ENCODE results near the gene PRM3.

The PRM3 gene

DNA sequence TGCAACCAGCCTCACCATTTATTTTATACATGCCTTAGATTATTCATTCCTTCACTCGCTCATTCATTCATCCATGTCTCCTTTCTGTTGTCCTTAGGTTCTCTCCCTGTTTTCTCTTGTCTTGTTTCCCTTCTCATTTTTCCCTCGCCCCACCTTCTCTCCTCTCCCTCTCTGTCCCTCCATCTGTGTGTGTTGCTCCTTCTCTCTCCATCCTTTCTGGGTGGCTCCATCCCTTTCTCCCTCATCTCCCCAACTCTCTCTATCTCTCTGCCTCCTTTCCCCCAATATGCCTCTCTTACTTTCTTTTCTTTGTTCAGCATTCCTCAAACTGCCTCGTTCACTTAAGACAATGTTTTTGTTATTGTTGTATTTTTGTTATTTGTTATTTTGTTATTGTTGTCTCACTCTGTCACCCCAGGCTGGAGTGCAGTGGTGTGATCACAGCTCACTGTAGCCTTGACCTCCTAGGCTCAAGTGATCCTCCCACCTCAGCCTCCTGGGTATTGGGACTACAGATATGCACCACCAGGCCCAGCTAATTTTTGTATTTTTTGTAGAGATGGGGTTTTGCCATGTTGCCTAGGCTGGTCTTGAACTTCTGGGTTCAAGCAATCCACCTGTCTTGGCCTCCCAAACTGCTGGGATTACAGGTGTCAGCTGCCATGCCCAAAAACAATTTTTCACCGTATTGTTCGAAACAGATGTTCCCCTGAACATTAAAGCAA is 31.8 kb downstream of the PRM3 start:
- no peaks in the 10 kb centered on the region for H3K9me3 ChIP-seq (replicated peaks; ENCODE audit: low read length)

DNA sequence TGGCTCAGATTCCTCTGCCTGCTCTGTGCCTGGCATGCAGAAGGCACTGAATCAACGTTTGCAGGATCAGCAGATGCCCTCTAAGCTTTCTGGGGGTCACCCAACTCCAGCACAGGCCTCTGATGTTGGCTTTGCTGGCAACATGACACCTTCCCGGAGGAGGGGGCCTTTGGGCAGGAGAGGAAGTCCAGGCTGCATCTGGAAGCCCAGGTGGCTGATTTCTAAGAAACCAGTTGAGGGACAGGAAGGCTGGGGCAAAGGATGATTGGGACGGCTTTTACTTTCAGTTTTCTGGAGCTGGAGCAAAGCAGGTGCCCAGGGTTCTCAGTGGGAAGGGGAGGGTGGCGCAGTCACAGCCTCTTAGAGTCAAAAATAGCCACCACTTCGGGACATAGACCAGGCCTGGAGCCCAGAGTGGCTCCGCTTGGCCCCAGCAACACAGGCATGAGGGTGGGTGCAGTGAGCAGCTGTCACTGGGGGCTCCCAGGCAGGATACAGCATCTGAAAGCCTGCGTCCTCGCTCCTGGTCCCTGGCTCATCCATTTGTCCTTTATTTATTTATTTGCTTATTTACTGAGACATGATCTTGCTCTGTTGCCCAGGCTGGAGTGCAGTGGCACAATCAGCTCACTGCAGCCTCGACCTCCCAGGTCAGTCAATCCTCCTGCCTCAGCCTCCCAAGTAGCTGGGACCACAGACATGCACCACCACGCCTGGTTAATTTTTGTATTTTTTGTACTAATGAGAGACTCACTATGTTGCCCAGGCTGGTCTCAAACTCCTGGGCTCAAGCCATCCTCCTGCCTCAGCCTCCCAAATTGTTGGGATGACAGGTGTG is 32.6 kb downstream of the PRM3 start:
- Histone ChIP-seq H3K9ac (ENCODE audit: low read depth, low read length) (no peak overlapping the region), H3K4me3 (ENCODE audit: low read length) (no peak overlapping the region), H3K4me2 (ENCODE audit: low read length) (peak overlapping the region; percentile 13), H3K36me3 (ENCODE audit: insufficient read depth, low read length) (no peaks in the 10 kb centered on the region), H3K4me1 (ENCODE audit: control insufficient read depth, insufficient read depth, low read length) (no peaks in the 10 kb centered on the region), H3K27me3 (ENCODE audit: control insufficient read depth, insufficient read depth, low read length) (peaks cover 22% of the 10 kb centered on the region), H3K9me3 (replicated peaks; ENCODE audit: low read length) (no peaks in the 10 kb centered on the region)

More for the DNA sequence above, 31.8 kb downstream of the PRM3 start:
- peaks cover 22% of the 10 kb centered on the region for H3K27me3 ChIP-seq (ENCODE audit: control insufficient read depth, insufficient read depth, low read length)
- H3K4me1 ChIP-seq (ENCODE audit: control insufficient read depth, insufficient read depth, low read length): no peaks in the 10 kb centered on the region
- no peak overlapping the region for H3K4me2 ChIP-seq (ENCODE audit: low read length)
- H3K36me3 ChIP-seq (ENCODE audit: insufficient read depth, low read length): no peaks in the 10 kb centered on the region
- no peak overlapping the region for H3K4me3 ChIP-seq (ENCODE audit: low read length)
- no peak overlapping the region for H3K9ac ChIP-seq (ENCODE audit: low read depth, low read length)

DNA sequence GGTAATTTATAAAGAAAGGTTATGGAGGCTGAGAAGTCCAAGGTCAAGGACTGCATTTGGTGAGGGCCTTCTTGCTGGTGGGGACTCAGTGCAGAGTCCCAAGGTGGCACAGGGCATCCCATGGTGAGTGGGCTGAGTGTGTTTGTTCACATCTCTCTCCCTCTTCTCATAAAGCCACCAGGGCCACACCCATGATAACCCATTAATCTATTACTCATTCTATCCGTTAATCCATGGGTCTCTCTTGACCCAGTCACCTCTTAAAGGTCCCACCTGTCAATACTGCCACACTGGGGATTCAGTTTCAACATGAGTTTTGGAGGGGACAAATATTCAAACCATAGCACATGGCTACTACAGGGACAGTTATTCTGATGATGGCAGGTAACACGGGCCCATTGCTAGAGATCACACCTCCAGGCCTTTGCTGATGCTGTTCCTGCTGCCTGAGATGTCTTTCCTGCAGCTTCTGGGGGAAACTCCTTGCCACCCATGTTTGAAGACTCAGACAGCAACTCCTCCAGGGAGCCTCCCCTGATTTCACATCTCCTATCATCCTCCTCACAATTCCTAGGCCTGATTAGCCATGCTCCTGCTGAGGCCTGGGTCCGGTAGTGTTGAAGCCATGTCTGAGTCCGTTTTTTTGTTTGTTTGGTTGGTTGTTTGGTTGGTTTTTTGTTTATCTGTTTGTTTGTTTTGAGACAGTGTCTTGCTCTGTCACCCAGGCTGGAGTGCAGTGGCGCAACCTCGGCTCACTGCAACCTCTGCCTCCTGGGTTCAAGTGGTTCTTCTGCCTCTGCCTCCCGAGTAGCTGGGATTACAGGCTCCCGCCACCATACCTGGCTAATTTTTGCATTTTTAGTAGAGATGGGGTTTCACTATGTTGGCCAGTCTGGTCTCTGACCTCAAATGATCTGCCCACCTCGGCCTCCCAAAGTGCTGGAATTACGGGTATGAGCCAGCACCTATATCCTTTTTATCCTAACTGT is 33.5 kb downstream of the PRM3 start:
- no peaks in the 10 kb centered on the region for H3K9me3 ChIP-seq (replicated peaks; ENCODE audit: low read length)
- no peak overlapping the region for H3K9ac ChIP-seq (ENCODE audit: low read depth, low read length)
- peaks cover 19% of the 10 kb centered on the region for H3K27me3 ChIP-seq (ENCODE audit: control insufficient read depth, insufficient read depth, low read length)
- H3K4me2 ChIP-seq (ENCODE audit: low read length): no peak overlapping the region
- no peak overlapping the region for H3K4me3 ChIP-seq (ENCODE audit: low read length)
- no peaks in the 10 kb centered on the region for H3K36me3 ChIP-seq (ENCODE audit: insufficient read depth, low read length)
- H3K4me1 ChIP-seq (ENCODE audit: control insufficient read depth, insufficient read depth, low read length): no peaks in the 10 kb centered on the region

DNA sequence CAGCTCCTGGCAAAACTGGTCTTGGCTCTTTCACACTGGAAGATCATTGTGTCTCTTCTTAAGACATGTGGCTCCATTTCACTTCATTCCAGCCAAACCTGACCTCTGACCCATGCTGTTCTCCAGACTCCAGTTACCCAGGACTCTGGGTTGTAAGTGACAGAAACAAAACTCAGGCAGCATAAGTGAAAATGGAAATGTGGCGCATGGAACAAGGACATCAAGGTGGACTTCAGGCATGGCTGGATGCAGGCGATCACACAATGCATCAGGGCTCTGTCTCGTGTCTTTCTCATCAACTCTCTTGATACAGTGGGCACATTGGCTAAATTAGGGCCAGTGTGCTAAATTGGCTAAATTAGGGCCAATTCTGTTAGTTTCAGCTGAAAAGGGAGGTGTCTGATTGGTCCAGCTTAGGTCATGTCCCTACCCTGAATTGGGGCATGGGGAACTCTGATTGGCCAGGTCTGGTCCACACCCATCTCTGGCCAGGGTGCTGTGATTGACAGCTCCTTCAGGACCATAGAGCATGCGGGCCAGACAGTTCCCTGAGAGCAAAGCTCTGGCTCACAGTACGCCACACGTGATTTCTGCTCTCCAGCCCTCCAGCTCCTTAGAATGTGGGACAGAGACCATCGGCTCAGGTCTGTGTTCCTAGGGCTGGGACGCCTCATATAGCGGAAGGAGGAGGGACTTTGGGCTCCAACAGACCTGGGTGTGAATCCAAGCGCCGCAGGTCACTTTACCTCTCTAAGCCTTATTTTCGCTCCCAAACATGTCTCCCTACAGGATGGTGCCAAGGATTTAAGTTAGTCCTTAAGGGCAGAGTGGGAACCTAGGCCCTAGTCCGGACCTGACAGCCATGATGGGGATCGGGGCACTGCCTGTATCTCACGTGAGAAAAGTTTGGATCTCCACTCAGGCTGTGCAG is 34.9 kb downstream of the PRM3 start:
- Histone ChIP-seq H3K4me2 (ENCODE audit: low read length) (no peak overlapping the region), H3K27me3 (ENCODE audit: control insufficient read depth, insufficient read depth, low read length) (peaks cover 16% of the 10 kb centered on the region), H3K36me3 (ENCODE audit: insufficient read depth, low read length) (no peaks in the 10 kb centered on the region), H3K4me1 (ENCODE audit: control insufficient read depth, insufficient read depth, low read length) (peaks cover 6% of the 10 kb centered on the region), H3K4me3 (ENCODE audit: low read length) (no peak overlapping the region), H3K9ac (ENCODE audit: low read depth, low read length) (no peak overlapping the region), H3K9me3 (replicated peaks; ENCODE audit: low read length) (no peaks in the 10 kb centered on the region)

DNA sequence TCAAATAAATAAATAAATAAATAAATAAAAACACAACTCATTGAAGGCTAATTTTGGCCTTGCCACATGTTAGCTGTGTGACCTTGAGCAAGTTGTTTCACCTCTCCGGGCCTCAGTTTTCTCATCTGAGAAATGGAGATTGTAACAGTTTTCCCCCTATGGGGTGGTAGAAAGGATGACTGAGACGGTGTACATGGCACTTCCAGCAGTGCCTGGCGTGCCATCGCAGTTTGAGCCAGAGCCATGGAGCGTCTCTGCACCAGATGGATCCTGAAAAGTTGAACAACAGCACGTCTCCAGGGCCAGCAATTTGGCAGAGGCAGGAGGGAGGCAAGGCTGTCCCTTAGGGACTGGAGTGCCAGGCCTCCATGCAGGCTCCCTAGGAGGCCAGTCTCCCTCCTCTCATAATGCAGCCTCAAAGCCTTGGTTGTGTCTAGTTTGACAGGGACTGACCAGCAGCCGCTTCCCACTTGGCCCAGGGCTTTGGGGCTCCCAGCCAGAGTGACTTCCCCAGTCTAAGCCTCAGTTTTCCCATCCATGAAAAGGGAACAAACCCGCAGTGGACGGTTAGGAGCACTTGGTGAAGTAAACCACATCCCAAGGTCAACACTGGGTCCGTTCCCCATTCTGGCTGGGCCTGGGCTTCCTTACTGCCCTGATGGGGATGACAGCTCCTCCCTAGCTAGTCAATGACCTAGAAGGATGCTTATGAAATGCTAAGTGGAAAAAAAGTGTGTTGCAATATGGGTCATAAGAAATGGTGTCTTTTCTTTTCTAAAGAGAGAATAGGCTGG is 36.8 kb downstream of the PRM3 start:
- Histone ChIP-seq H3K9me3 (replicated peaks; ENCODE audit: low read length) (no peaks in the 10 kb centered on the region), H3K9ac (ENCODE audit: low read depth, low read length) (no peak overlapping the region), H3K4me3 (ENCODE audit: low read length) (no peak overlapping the region), H3K36me3 (ENCODE audit: insufficient read depth, low read length) (no peaks in the 10 kb centered on the region), H3K4me1 (ENCODE audit: control insufficient read depth, insufficient read depth, low read length) (peaks cover 6% of the 10 kb centered on the region), H3K4me2 (ENCODE audit: low read length) (no peak overlapping the region), H3K27me3 (ENCODE audit: control insufficient read depth, insufficient read depth, low read length) (peaks cover 2% of the 10 kb centered on the region)

DNA sequence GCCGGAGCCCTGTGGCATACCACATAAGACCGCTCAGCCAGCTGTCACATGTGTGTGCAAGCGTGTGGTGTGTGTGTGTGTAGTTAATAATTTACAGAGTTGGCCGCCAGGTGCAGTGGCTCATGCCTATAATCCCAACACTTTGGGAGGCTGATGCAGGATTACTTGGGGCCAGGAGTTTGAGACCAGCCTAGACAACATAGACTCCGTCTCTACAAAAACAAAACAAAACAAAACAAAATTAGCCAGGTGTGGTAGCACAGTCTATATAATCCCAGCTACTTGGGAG is 37.8 kb downstream of the PRM3 start:
- H3K27me3 ChIP-seq (ENCODE audit: control insufficient read depth, insufficient read depth, low read length): no peaks in the 10 kb centered on the region
- no peak overlapping the region for H3K9ac ChIP-seq (ENCODE audit: low read depth, low read length)
- no peaks in the 10 kb centered on the region for H3K36me3 ChIP-seq (ENCODE audit: insufficient read depth, low read length)
- no peak overlapping the region for H3K4me3 ChIP-seq (ENCODE audit: low read length)
- H3K4me1 ChIP-seq (ENCODE audit: control insufficient read depth, insufficient read depth, low read length): peaks cover 6% of the 10 kb centered on the region
- H3K9me3 ChIP-seq (replicated peaks; ENCODE audit: low read length): no peaks in the 10 kb centered on the region
- no peak overlapping the region for H3K4me2 ChIP-seq (ENCODE audit: low read length)

DNA sequence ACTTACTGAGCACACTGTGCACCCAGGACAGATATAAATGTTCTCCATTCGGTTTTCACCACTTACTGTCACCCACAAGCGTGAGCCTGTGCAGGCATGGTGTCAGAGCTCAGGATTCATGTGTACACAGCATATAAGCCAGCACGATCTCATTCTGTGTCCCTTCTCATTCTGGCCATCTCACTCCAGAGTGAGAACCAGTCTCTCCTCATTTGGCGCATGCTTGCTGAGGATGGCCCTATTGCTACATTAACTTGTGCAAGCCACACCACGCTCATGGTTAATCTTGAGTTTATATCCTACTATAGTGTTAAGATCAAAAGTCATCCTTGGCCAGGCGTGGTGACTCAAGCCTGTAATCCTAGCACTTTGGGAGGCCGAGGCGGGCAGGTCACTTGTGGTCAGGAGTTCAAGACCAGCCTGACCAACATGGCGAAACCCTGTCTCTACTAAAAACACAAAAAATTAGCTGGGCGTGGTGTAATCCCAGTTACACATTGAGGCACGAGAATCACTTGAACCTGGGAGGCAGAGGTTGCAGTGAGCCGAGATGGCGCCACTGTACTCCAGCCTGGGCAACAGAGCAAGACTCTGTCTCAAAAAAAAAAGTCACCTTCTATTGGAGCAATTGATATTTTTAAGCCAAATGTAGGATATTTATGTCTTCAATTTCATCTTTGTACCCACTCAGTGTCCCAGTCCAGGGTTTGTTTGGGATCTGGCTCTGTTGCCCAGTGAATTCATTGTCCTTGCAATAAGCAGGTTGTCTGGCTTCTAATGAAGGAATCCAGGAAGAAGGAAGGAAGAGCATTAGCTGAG is 38.3 kb downstream of the PRM3 start:
- Histone ChIP-seq H3K36me3 (ENCODE audit: insufficient read depth, low read length) (no peaks in the 10 kb centered on the region), H3K27me3 (ENCODE audit: control insufficient read depth, insufficient read depth, low read length) (no peaks in the 10 kb centered on the region), H3K4me3 (ENCODE audit: low read length) (no peak overlapping the region), H3K9ac (ENCODE audit: low read depth, low read length) (no peak overlapping the region), H3K4me2 (ENCODE audit: low read length) (no peak overlapping the region), H3K9me3 (replicated peaks; ENCODE audit: low read length) (no peaks in the 10 kb centered on the region), H3K4me1 (ENCODE audit: control insufficient read depth, insufficient read depth, low read length) (peaks cover 6% of the 10 kb centered on the region)

DNA sequence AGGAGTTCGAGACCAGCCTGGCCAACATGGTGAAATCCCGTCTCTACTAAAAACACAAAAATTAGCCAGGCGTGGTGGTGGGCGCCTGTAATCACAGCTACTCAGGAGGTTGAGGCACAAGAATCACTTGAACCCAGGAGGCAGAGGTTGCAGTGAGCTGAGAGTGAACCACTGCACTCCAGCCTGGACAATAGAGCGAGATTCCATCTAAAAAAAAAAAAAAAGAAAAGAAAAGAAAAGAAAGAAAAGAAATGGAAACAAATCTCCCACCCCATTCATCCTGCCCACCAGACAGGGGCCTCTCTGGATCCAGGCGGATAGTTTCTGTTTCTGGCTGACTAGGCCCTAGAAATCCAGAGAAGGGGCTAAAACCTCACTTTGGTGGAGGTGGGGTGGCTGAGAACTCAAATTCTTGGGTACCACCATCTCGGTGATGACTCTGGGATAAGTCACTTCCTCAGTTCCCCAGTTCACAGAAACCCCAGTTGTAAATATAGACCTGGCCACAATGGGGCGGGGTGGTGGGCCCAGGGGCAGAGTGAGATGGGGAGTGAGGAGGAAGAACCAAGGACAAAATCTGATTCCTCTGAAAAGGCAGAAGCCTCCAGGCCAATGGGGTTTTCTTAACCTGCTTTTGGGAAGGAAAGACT is 39.6 kb downstream of the PRM3 start:
- Histone ChIP-seq H3K4me3 (ENCODE audit: low read length) (no peak overlapping the region), H3K4me1 (ENCODE audit: control insufficient read depth, insufficient read depth, low read length) (peaks cover 6% of the 10 kb centered on the region), H3K9me3 (replicated peaks; ENCODE audit: low read length) (no peaks in the 10 kb centered on the region), H3K9ac (ENCODE audit: low read depth, low read length) (no peak overlapping the region), H3K27me3 (ENCODE audit: control insufficient read depth, insufficient read depth, low read length) (no peaks in the 10 kb centered on the region), H3K36me3 (ENCODE audit: insufficient read depth, low read length) (no peaks in the 10 kb centered on the region), H3K4me2 (ENCODE audit: low read length) (no peak overlapping the region)

DNA sequence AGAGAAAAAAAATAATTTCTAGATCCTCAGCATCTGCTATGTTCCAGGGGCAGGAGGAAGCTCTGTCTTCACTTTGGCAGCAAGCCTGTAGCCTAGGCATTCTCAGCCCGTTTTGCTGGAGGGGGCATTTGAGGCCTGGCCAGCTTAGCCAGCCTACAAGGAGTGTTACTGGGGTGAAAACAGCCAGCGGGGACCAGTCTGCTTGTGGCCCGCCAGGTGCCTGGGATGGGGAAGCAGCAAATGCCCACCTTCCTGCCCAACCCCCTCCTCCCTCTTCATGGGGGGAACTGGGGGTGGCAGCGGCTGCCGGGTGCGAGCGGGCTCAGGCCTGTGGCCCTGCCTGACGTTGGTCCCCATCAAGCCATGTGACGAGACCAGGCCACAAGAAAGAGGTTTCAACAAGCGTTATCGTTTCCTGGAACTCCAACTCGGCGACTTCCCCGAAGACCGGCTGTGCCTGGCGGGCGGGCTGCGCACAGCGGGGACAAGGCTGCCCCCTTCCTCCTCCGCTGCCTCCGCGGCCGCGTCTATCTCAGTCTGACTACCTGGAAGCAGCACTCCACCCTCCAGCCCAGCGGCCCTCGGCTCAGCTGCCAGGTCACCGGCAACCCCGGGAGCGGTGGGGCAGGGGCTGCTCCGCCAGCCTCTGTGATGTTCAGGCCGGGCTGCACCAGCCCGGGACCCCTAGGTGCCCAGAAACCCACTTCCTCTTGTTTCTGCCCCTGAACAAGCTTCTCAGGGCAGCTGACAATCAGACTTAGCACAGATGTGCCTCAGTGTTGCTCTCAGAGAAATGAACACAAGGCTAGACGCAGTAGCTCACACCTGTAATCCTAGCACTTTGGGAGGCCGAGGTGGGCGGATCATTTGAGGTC is 40.3 kb downstream of the PRM3 start:
- H3K4me3 ChIP-seq (ENCODE audit: low read length): no peak overlapping the region
- no peak overlapping the region for H3K9ac ChIP-seq (ENCODE audit: low read depth, low read length)

More for the DNA sequence above, 40.3 kb downstream of the PRM3 start:
- no peaks in the 10 kb centered on the region for H3K36me3 ChIP-seq (ENCODE audit: insufficient read depth, low read length)
- no peaks in the 10 kb centered on the region for H3K27me3 ChIP-seq (ENCODE audit: control insufficient read depth, insufficient read depth, low read length)
- peaks cover 6% of the 10 kb centered on the region for H3K4me1 ChIP-seq (ENCODE audit: control insufficient read depth, insufficient read depth, low read length)
- no peaks in the 10 kb centered on the region for H3K9me3 ChIP-seq (replicated peaks; ENCODE audit: low read length)
- no peak overlapping the region for H3K4me2 ChIP-seq (ENCODE audit: low read length)

All from skeletal muscle satellite cell (primary cell).